ENCODE measurements around the gene CFAP410. TPM values are rescaled to one million over a fixed set of nuclear protein-coding genes. Genes with fewer than 3 reads are reported as not detected.

The CFAP410 gene
- total and polyA plus RNA-seq, 7 donors, result 8.3 to 13.7 (median 10.1) TPM

DNA sequence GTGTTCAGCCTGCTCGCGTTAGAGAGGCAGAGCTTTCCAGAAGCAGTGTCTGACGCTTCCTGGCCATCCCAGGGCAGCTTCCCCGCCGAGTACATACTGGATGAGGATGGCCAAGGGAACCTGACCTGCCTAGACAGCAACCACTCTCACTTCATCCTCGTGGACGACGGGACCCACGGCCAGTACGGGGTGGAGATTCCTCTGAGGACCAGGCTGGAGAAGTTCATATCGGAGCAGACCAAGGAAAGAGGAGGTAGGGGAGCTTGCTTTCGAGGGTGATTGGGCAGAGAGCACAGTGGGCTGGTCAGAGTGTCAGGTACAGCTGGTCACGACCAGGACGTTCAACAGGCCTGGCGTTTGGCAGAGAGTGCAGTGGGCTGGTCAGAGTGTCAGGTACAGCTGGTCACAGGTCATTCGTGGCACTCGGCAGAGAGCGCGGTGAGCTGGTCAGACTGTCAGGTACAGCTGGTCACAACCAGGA lies 36.6 kb upstream of the CFAP410 start:
- Histone ChIP-seq H3K4me1 (no peaks in the 10 kb centered on the region), H3K27me3 (ENCODE audit: insufficient read depth in 3 of 3, low read length in 2 of 3) (peaks cover 0 to 56% (median 22%) of the 10 kb centered on the region in 3 donors), H3K4me3 (no peak overlapping the region), H3K27ac (no peak overlapping the region), H3K36me3 (ENCODE audit: insufficient read depth in 1 of 2, low read depth in 1 of 2) (no peaks in the 10 kb centered on the region), H3K9me3 (no peaks in the 10 kb centered on the region)
- intact Hi-C loops (cut with DNase I), result no loop called here
- ATAC-seq, result no peak
- DNase-seq, result peak in 1 of 2 donors; percentile 45
- TF ChIP-seq, protein P1, sequence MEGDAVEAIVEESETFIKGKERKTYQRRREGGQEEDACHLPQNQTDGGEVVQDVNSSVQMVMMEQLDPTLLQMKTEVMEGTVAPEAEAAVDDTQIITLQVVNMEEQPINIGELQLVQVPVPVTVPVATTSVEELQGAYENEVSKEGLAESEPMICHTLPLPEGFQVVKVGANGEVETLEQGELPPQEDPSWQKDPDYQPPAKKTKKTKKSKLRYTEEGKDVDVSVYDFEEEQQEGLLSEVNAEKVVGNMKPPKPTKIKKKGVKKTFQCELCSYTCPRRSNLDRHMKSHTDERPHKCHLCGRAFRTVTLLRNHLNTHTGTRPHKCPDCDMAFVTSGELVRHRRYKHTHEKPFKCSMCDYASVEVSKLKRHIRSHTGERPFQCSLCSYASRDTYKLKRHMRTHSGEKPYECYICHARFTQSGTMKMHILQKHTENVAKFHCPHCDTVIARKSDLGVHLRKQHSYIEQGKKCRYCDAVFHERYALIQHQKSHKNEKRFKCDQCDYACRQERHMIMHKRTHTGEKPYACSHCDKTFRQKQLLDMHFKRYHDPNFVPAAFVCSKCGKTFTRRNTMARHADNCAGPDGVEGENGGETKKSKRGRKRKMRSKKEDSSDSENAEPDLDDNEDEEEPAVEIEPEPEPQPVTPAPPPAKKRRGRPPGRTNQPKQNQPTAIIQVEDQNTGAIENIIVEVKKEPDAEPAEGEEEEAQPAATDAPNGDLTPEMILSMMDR (IDR thresholded peaks at IDR 0.05), result no peak
- 81 to 86% (median 84%) methylated on average over 19 of the region's 19 CpGs for WGBS, 3 donors

DNA sequence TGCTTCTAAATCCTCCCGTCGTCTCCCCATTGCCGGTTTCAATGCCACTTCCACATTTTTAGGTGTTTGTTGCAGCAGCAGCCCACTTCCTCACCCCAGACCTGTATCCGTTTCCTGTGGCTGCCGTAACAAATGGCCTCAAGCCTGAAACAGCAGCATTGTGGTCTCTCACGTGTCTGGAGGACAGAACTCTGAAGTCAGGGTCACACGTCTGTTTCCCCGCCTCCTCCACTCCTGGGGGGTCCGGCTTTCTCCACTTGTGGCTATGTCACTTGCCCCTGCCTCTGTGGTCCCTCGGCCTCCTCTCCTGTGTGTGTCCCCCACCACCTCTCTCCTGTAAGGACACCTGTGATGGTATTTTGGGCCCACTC lies 36.1 kb upstream of the CFAP410 start:
- intact Hi-C loops (cut with DNase I), result no loop called here
- TF ChIP-seq, protein P1 (IDR thresholded peaks at IDR 0.05), result no peak
- WGBS, 3 donors, result 66 to 84% (median 72%) methylated on average over 10 of the region's 10 CpGs
- no peak for ATAC-seq
- Histone ChIP-seq H3K27ac (no peak overlapping the region), H3K9me3 (no peaks in the 10 kb centered on the region), H3K4me3 (no peak overlapping the region), H3K36me3 (ENCODE audit: insufficient read depth in 1 of 2, low read depth in 1 of 2) (no peaks in the 10 kb centered on the region), H3K4me1 (no peaks in the 10 kb centered on the region), H3K27me3 (ENCODE audit: insufficient read depth in 3 of 3, low read length in 2 of 3) (peaks cover 0 to 56% (median 22%) of the 10 kb centered on the region in 3 donors)
- DNase-seq, result peak in 1 of 2 donors; percentile 31

DNA sequence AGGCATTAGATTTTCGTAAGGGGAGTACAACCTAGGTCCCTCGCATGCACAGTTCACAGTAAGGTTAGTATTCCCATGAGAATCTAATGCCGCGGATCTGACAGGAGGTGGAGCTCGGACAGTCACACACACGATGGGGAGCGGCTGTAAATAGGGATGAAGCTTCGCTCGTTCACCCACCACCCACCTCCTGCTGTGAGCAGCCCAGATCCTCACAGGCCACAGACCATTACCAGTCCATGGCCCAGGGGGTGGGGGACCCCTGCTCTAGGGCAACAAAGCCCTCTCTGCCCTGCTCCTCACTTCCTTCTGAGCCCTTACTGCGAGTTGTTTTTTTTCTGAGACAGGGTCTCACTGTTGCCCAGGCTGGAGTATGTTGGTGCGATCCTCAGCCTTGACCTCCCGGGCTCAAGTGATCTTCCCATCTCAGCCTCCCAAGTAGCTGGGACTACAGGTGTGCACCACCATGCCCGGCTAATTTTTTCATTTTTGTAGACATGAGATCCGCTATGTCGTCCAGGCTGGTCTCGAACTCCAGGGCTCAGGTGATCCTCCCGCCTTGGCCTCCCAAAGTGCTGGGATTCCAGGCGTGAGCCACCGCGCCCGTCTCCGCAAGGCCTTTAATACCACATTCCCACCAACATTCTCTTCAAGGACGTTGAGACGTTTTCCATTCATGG lies 35.6 kb upstream of the CFAP410 start:
- TF ChIP-seq, protein P1 (IDR thresholded peaks at IDR 0.05), result no peak
- no peaks in the 10 kb centered on the region for H3K9me3 ChIP-seq
- H3K4me1 ChIP-seq, result no peaks in the 10 kb centered on the region
- H3K4me3 ChIP-seq, result no peak overlapping the region
- WGBS, 3 donors, result 82 to 89% (median 85%) methylated on average over 24 of the region's 24 CpGs
- peaks cover 0 to 58% (median 24%) of the 10 kb centered on the region in 3 donors for H3K27me3 ChIP-seq (ENCODE audit: insufficient read depth in 3 of 3, low read length in 2 of 3)
- intact Hi-C loops (cut with DNase I), result no loop called here
- H3K36me3 ChIP-seq (ENCODE audit: insufficient read depth in 1 of 2, low read depth in 1 of 2), result no peaks in the 10 kb centered on the region
- DNase-seq (peak in 1 of 2 donors; percentile 18), ATAC-seq (no peak)
- H3K27ac ChIP-seq, result no peak overlapping the region

DNA sequence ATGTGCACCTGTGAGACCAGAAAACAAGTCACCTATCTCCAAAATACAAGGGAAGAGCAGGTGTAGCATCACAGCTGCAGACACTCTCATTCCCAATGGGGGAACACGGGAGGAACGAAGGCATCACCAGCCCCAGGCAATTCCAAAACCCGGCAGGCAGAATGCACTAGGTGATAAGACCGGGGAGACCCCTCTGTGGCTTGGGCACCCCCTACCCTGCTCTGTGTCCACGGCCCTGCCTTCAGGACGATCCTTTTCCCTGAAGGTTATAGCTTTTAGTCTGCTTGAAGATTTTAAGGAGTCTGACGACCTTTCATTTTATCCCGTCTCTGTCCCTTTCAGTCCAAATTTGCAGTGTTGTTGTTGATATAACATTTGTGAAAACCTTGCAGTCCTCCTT lies 33.4 kb upstream of the CFAP410 start:
- WGBS, 3 donors, result 69 to 70% (median 69%) methylated on average over 8 of the region's 8 CpGs
- ATAC-seq, result no peak
- no peaks in the 10 kb centered on the region for H3K9me3 ChIP-seq
- TF ChIP-seq, protein P1 (IDR thresholded peaks at IDR 0.05), result no peak
- peak in 1 of 2 donors; percentile 39 for DNase-seq
- no peaks in the 10 kb centered on the region for H3K36me3 ChIP-seq (ENCODE audit: insufficient read depth in 1 of 2, low read depth in 1 of 2)
- H3K4me1 ChIP-seq, result no peaks in the 10 kb centered on the region
- no peak overlapping the region for H3K4me3 ChIP-seq
- peaks cover 0 to 62% (median 25%) of the 10 kb centered on the region in 3 donors for H3K27me3 ChIP-seq (ENCODE audit: insufficient read depth in 3 of 3, low read length in 2 of 3)
- intact Hi-C loops (cut with DNase I), result no loop called here
- H3K27ac ChIP-seq, result no peak overlapping the region

All from psoas muscle (tissue), 8 donors.